ENCODE measurements around the gene PI4K2B.

DNA sequence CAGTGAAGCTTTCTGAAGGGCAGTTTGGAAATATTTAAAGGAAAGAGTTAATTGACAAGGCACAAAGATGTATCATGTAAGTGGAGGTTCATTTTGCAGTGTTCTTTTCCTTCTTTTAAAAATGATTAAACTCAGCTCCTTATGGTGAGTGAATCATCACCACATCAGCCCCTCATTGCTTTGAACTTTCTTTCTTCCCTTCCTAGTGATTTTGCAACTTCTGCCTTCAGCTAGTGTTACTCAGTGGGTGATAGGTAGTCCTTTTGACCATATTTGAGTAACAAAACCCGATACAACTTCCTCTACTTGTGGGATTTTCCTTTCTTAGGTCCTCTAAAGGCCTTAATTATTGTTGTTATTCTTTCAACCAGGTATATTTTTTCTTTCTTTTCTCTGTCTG is 86.9 kb downstream of the PI4K2B start:
- TF ChIP-seq ZNF720 (CRISPR knock-in tag; IDR thresholded peaks at IDR 0.05), result no peak
- TF ChIP-seq ATF7 (IDR thresholded peaks at IDR 0.05), result no peak
- no peak for TF ChIP-seq ATF7 (CRISPR knock-in tag; IDR thresholded peaks at IDR 0.05)
- no peak for TF ChIP-seq JUNB (CRISPR knock-in tag; IDR thresholded peaks at IDR 0.05; ENCODE audit: borderline replicate concordance)

Data from HepG2 (cell line).